ENCODE measurements around the gene ETHE1.

The ETHE1 gene

GRCh38 chr19:43499042-43499441 lies 28.0 kb downstream of the ETHE1 start:
- DNase-seq (no peak), ATAC-seq (ENCODE audit: insufficient read depth, low read depth) (no peak)
- no peak overlapping the region for H3K4me2 ChIP-seq (ENCODE audit: insufficient read depth, low read length)
- no peaks in the 10 kb centered on the region for H3K79me2 ChIP-seq (ENCODE audit: insufficient read depth, low read length)
- H3K4me3 ChIP-seq (ENCODE audit: low read depth in 1 of 2, low read length in 2 of 2) = no peak overlapping the region
- TF ChIP-seq CTCF (IDR thresholded peaks at IDR 0.05; ENCODE audit: borderline replicate concordance, extremely low read depth, low read length, poor library complexity, severe bottlenecking) (no peak), EZH2 (IDR thresholded peaks at IDR 0.05; ENCODE audit: borderline replicate concordance, low read depth, low read length, severe bottlenecking) (no peak)
- no peak overlapping the region for H3K27ac ChIP-seq (ENCODE audit: low read length)
- H2AFZ ChIP-seq (ENCODE audit: low read depth, low read length) = no peak overlapping the region
- H3K27me3 ChIP-seq (ENCODE audit: insufficient read depth, low read length, poor library complexity) = no peaks in the 10 kb centered on the region
- no peaks in the 10 kb centered on the region for H3K9me3 ChIP-seq (ENCODE audit: insufficient read depth, low read length, severe bottlenecking)
- peaks cover 13% of the 10 kb centered on the region for H3K4me1 ChIP-seq (ENCODE audit: insufficient read depth, low read length)
- H3K9ac ChIP-seq (ENCODE audit: low read depth, low read length) = no peak overlapping the region
- H4K20me1 ChIP-seq (ENCODE audit: insufficient read depth, low read length) = no peaks in the 10 kb centered on the region
- peaks cover 7% of the 10 kb centered on the region for H3K36me3 ChIP-seq (ENCODE audit: insufficient read depth, low read length)

GRCh38 chr19:43498233-43498842 lies 28.7 kb downstream of the ETHE1 start:
- Histone ChIP-seq H3K9ac (ENCODE audit: low read depth, low read length) (no peak overlapping the region), H3K4me3 (ENCODE audit: low read depth in 1 of 2, low read length in 2 of 2) (no peak overlapping the region), H4K20me1 (ENCODE audit: insufficient read depth, low read length) (no peaks in the 10 kb centered on the region), H3K79me2 (ENCODE audit: insufficient read depth, low read length) (no peaks in the 10 kb centered on the region), H3K4me2 (ENCODE audit: insufficient read depth, low read length) (no peak overlapping the region), H3K4me1 (ENCODE audit: insufficient read depth, low read length) (peaks cover 9% of the 10 kb centered on the region), H2AFZ (ENCODE audit: low read depth, low read length) (no peak overlapping the region), H3K36me3 (ENCODE audit: insufficient read depth, low read length) (peaks cover 7% of the 10 kb centered on the region), H3K27me3 (ENCODE audit: insufficient read depth, low read length, poor library complexity) (no peaks in the 10 kb centered on the region), H3K27ac (ENCODE audit: low read length) (no peak overlapping the region), H3K9me3 (ENCODE audit: insufficient read depth, low read length, severe bottlenecking) (no peaks in the 10 kb centered on the region)
- no peak for DNase-seq
- ATAC-seq (ENCODE audit: insufficient read depth, low read depth) = no peak
- no peak for TF ChIP-seq EZH2 (IDR thresholded peaks at IDR 0.05; ENCODE audit: borderline replicate concordance, low read depth, low read length, severe bottlenecking)
- no peak for TF ChIP-seq CTCF (IDR thresholded peaks at IDR 0.05; ENCODE audit: borderline replicate concordance, extremely low read depth, low read length, poor library complexity, severe bottlenecking)

GRCh38 chr19:43496960-43497359 lies 30.0 kb downstream of the ETHE1 start:
- H3K36me3 ChIP-seq (ENCODE audit: insufficient read depth, low read length) = peaks cover 7% of the 10 kb centered on the region
- no peak for ATAC-seq (ENCODE audit: insufficient read depth, low read depth)
- no peak overlapping the region for H3K27ac ChIP-seq (ENCODE audit: low read length)
- no peaks in the 10 kb centered on the region for H4K20me1 ChIP-seq (ENCODE audit: insufficient read depth, low read length)
- TF ChIP-seq EZH2 (IDR thresholded peaks at IDR 0.05; ENCODE audit: borderline replicate concordance, low read depth, low read length, severe bottlenecking) = no peak
- TF ChIP-seq CTCF (IDR thresholded peaks at IDR 0.05; ENCODE audit: borderline replicate concordance, extremely low read depth, low read length, poor library complexity, severe bottlenecking) = no peak
- no peak for DNase-seq
- no peaks in the 10 kb centered on the region for H3K27me3 ChIP-seq (ENCODE audit: insufficient read depth, low read length, poor library complexity)
- H2AFZ ChIP-seq (ENCODE audit: low read depth, low read length) = no peak overlapping the region
- H3K79me2 ChIP-seq (ENCODE audit: insufficient read depth, low read length) = no peaks in the 10 kb centered on the region
- no peak overlapping the region for H3K4me2 ChIP-seq (ENCODE audit: insufficient read depth, low read length)
- no peaks in the 10 kb centered on the region for H3K4me1 ChIP-seq (ENCODE audit: insufficient read depth, low read length)
- no peak overlapping the region for H3K9ac ChIP-seq (ENCODE audit: low read depth, low read length)
- no peak overlapping the region for H3K4me3 ChIP-seq (ENCODE audit: low read depth in 1 of 2, low read length in 2 of 2)
- H3K9me3 ChIP-seq (ENCODE audit: insufficient read depth, low read length, severe bottlenecking) = no peaks in the 10 kb centered on the region
